ENCODE measurements around the gene MAGEB1.

The MAGEB1 gene, protein sequence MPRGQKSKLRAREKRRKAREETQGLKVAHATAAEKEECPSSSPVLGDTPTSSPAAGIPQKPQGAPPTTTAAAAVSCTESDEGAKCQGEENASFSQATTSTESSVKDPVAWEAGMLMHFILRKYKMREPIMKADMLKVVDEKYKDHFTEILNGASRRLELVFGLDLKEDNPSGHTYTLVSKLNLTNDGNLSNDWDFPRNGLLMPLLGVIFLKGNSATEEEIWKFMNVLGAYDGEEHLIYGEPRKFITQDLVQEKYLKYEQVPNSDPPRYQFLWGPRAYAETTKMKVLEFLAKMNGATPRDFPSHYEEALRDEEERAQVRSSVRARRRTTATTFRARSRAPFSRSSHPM

DNA sequence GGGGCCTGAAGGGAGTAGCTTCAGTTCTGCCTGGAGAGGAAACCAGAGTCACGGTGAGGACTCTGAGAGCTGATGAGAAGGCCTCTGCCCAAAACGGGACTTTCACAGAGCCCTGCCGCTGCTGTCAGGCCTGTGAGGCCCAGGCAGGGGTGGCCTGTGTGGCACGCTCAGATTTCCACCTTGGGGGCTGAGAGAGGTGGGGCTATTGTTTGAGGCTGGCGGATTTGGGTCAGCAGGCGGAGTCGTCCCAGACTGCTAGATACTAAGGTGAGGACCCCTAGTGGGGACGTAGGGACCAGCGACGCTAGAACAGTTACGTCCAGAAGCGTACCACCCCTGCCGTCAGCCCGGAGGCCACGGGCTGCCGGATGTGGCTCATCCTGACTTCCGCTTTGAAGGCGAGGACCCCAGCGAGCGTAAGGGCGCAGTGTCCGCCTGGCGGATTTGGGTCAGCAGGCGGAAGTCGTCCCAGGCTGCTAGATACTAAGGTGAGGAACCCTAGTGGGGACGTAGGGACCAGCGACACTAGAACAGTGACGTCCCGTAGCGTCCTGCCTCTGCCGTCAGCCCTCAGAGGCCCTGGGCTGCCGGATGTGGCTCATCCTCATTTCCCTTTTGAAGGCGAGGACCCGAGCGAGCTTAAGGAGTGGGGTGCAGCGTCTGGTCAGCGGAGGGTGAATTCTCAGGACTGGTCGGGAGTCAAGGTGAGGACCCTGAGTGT lies at the start of gene MAGEB1:
Gene MAGEB1 (plus strand): TSS at position 378 of the 721 bp plus-strand sequence. CDS start 3,348 bp downstream, outside the sequence.
- DNase-seq, result no peak

DNA sequence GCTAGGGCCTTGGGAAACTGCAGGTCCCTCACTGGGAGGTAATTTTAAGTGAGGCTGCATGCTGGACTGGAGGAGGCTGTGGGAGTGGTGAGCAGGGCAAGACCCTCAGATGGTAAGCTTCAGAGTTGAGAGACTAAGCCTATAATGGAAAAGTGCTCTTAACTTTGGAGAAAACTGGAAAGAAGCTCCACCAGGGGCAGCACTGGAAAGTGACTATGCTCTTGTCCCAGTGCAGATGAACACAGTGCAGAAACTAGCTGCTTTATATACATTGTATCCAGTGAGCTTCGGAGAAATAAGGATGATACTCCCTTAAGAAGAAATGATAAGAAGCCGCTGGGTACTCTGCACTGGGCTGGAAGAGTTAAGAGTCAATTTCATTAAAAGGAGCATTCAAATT lies 34.8 kb upstream of the MAGEB1 start:
- no peak for DNase-seq

DNA sequence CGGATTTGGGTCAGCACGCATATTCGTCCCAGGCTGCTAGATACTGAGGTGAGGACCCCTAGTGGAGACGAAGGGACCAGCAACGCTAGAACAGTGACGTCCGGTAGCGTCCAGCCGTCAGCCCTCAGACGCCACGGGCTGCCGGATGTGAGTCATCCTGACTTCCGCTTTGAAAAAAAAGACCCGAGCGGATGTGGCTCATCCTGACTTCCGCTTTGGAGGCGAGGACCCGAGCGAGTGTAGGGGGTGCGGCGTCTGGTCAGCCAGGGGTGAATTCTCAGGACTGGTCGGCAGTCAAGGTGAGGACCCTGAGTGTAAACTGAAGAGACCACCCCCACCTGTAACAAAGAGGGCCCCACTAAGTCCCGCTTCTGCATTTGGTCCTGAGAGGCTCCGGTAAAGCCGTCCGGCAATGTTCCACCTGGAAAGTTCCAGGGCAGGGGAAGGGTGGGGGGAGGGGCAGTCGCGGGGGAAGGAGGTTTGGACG lies 31.5 kb upstream of the MAGEB1 start, which contains the start of gene MAGEB2:
Gene MAGEB2 (plus strand): TSS at position 207 of the 487 bp plus-strand sequence. CDS start 3,018 bp downstream, outside the sequence.
- DNase-seq, result no peak

DNA sequence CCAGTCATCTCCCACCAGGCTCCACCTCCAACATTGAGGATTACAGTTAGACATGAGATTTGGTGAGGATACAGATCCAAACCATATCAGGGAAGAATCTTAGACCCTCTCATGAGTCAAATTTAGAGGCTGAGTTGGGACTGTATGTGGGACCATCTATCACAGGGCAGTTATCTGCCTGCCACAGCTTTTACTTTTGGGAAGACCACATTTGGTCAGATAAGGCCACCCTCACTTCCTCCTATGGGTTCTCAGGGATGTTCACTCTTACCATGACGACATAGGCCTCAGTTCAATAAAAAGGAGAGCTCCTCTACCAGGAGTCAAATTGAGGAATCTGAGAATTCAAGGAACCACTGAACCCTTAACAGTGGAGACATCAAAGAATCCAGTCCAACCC lies 29.5 kb upstream of the MAGEB1 start:
- DNase-seq, result no peak

DNA sequence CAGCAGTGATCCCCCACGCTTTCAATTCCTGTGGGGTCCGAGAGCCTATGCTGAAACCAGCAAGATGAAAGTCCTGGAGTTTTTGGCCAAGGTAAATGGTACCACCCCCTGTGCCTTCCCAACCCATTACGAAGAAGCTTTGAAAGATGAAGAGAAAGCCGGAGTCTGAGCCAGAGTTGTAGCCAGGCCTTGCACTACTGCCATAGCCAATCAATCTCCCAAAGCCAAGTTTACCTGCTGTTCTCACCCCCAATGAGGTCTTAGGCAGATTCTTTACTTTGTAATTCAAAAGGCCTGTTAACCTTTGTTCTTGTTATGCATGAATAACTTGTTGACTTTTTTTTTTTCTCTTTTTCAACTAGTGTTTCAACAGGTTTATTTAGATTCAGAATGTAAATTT lies 27.6 kb upstream of the MAGEB1 start:
- no peak for DNase-seq

DNA sequence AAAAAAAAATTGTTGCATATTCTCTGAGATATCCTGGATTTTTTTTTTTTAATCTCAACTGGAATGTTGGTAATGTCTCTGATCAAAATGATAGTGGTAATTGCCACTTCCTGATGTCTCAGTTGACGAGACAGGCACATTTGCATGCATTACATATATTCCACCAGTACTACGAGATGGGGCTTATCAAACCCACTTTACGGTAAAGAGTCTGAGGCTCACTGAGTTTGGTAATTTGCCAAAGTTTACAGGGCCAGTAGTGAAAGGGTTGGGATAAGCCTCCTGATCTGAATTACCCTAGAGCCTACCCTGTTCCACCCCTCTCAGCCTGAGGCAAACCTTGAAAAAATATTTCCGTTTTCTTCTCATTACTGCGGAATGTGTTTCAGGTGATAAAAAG lies 26.3 kb upstream of the MAGEB1 start:
- DNase-seq, result no peak

DNA sequence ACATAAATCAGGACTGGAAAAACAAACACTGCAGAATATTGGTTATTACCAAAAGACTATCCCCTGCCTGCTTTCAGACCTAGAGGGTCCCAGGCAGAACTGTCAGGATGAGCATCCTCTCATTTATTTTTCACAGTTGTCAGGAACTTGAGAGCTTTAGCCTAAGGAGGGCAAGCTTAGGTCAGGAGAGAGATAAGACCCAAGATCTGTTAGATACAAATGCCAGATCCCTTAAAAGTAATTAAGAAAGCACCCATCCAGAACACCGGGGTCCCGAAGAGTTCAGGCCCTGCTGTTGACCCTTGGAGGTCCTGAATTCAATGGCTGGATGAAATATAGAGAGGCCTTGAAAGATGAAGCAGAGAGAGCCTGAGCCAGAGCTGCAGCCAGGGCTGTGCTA lies 22.4 kb upstream of the MAGEB1 start:
- no peak for DNase-seq

DNA sequence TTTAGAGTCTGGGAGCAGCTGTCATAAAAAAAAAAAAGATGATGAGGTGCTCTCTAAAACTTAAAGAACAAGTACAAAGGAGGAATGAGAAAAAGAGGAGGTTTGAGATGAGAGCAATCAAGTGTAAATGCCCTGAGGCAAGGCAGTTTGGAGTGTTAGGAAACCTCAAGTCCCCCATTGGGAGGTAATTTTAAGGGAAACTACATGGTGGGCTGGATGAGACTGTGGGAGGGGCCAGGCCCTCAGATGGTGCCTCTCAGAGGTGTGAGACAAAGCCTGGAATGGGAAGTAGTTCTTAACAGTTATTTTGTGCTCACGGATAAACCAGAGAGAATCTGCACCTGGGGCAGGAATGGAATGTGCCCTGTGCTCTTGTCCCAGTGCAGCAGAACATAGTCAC lies 18.4 kb upstream of the MAGEB1 start:
- no peak for DNase-seq

DNA sequence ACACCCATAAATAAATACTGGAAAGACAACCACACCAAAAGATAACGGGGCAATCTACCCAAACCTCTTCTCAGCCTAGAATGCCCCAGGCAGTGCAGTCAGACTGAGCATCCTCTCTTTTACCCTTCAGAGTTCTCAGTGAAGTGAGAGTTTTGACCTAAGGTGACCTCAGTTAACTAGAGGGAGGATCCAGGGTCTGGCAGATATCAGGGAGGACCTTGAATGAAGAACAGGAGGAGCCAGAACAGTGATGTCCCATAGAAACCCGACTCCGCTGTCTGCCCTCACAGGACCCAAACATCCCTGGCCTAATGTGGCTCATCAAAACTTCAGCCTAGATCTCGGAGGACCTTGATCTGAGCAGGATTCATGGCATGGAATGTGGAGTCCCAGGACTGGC lies 16.6 kb upstream of the MAGEB1 start, which contains the start of gene MAGEB3:
Gene MAGEB3 (plus strand): TSS at position 263 of the 400 bp plus-strand sequence. CDS start 5,268 bp downstream, outside the sequence.
- DNase-seq, result no peak

DNA sequence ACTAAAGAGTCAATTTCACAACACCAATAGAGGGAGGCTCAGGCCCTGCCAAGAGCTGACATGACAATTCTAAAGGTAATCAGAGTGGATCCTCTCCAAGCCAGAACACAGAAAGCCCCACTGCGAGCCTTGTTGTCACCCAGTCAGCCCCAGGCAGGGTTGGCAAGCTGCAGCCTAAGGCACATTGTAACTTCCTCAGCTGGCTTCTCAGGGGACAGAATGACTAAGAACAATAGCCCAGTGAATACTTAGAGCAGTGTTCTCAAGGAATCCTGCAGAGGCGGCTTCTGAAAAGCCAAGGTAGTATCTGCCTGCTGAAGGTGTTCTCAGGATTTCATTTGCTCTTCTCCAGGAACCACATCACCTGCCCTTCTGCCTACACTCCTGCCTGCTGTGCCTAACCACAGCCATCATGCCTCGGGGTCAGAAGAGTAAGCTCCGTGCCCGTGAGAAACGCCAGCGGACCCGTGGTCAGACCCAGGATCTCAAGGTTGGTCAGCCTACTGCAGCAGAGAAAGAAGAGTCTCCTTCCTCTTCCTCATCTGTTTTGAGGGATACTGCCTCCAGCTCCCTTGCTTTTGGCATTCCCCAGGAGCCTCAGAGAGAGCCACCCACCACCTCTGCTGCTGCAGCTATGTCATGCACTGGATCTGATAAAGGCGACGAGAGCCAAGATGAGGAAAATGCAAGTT lies 5.1 kb upstream of the MAGEB1 start, which contains the start of gene MAGEB4:
Gene MAGEB4 (plus strand): TSS at position 277 of the 692 bp plus-strand sequence. CDS start 136 bp downstream, at position 413.
- DNase-seq, result no peak

DNA sequence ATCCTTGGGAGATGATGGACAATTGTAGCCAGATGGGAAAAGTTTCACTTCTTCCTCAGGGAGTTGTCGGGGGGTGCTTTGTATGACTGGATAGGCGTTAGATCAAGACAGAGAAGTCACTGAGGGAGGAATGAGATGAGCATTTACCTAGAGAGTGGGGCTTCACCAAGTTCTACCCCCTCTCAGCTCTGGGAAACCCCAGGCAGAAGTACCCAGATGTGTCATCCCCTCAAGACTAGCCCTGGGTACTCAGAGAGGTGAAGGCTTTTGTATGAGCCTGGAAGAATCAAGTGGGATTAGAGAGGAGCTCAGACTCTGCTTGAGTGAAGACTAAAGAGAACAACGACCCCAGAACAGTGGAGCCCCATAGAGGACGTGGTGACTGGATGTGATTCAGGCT lies 1.9 kb downstream of the MAGEB1 start:
- no peak for DNase-seq

DNA sequence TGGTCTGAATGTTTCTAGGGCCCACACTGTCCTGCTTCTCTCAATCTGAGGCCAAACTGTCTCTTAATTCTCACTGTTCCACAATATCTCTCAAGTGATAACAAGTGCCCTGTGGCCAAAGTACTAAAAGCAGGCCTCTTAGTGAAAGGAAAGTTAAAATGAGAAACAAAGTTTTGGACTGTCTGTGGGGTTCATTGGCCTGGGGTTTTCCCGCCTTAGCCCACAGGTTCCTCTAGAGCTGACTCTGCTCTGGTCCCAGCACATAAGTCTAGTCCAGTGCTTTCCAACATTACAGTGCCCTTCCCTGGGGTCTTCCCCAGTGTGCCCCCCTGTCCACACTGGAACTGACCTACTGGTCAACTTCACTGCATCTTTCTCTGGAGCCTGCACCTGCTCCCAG lies 6.3 kb downstream of the MAGEB1 start:
- DNase-seq, result no peak

DNA sequence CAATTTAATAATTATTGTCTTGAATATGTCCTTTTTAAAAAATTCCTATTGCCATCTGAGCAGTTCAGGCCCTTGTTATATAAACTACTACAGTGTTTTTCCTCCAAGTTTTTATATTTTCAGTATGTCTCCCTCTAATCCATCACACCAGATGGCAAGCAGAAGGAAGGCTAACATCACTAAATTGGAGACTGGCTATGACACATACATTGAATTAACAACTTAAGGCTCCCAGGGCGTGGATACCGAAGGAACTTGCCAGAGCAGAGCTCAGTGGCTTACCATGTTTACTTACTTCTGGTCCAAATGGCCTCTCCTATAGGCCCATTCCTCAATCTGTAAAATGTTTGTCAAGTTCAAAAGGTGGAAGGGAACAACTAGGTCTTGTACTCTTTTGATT lies 13.0 kb downstream of the MAGEB1 start:
- no peak for DNase-seq

DNA sequence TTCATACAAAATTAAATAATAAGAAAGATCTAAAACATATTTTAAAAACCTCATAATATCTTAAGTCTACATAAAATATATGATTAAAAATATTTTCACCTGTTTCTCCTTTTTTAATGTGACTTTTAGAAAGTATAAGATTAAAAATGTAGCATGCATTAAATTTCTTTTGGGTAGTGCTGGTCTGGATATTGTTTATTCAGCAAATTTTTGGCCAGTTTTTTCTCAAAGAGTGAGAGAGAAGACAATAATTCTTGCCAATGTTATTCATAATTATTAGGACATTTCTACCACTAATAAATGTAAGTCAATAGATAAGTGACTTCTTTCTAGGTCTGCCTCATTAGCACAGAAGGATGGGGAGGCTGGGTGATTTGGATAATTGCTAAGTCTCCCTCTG lies 14.1 kb downstream of the MAGEB1 start:
- DNase-seq, result no peak

DNA sequence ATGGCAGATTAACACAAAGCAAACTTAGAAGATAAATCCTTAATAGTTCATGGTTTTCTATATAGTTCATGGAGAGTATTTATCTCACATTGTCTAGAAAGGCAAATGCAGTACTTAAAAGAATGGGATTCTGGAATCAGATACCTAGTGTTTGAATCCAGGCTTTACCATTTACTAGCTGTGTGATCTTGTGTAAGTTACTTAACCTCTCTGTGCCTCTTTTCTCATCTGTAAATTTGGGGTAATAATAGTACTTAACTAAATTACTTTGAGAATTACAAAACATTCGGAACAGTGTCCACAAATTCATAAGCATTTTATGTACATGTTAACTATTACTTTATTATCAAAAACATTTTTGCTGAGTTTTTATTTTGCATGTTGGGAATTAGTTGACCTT lies 15.8 kb downstream of the MAGEB1 start:
- DNase-seq, result no peak

DNA sequence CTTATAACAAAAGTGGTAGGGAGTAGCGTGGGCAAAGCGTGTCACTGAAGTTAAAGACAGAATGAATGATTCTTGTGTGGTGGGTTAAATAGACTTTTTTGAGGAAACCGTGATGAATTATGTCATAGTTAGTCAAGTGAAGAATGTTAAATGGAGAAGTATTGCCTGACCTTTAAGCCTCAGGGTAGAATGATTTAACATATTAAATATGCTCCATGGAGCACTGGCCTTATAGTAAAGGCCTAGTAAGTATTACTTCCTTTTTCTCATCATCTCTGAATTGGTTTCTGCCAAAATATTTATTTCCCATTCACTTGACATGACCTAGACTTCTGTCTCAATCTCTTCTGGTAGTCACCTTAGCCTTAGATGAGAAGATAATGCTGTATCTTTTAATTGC lies 23.7 kb downstream of the MAGEB1 start:
- DNase-seq, result no peak

DNA sequence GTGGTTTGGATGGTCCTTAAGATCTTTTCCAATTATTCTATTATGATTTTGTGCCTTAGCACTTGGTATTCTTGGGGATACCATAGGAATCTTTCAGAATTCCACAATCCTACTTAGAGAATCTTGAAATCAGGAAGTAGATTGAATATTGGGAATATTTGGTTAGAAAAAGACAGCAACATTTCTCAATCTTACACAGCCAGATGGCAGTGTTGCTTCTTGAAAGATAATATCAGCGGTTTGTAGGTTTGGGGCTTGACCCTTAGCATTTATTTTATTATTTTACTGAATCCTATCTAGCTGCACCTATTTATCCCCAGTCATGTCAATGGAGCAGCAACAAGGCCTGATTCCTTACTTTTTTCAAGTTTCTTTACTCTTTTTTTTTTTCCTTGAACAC lies 28.6 kb downstream of the MAGEB1 start:
- DNase-seq, result no peak

DNA sequence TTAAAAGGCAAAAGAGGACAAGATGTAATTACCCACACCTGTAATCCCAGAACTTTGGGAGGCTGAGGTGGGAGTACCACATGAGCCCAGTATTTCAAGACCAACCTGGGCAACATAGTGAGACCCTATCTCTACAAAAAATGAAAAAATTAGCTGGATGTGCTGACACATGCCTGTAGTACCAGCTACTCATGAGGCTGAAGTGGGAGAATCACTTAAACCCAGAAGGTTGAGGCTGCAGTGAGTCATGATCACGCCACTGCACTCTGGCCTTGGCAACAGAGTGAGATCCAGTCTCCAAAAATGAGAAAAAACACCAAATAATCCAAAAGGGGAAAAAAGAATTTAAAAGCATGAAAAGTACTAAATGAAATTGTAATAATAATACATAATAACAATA lies 31.4 kb downstream of the MAGEB1 start:
- no peak for DNase-seq

DNA sequence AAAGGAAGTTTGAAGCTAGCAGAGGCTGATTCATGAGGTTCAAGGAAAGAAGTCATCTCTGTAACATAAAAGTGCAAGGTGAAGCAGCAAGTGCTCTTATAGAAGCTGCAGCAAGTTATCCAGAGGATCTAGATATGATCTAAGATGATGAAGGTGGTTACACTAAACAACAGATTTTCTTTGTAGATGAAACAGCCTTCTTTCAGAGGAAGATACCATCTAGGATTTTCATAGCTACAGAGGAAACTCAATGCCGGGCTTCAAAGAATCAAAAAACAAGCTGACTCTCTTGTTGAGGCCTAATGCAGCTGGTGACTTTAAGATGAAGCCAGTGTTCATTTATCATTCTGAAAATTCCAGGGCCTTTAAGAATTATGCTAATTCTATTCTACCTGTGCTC lies 33.5 kb downstream of the MAGEB1 start:
- DNase-seq, result no peak

DNA sequence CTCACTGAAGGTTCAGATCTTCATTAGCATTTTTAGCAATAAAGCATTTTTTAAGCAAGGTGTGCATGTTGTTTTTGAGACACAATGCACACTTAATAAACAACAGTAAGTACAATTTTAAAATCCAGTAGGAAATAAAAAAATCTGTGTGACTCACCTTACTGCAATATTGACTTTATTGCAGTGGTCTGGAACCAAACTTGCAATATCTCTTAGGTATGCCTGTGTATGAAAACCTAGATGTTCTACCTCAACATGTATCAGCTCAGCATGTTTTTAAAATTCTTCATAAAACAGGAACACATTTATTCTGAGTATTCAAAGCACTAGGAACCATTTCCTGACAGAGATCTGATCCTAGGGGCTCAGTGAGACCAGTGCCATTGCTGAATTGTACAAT lies 35.6 kb downstream of the MAGEB1 start:
- DNase-seq, result no peak

DNA sequence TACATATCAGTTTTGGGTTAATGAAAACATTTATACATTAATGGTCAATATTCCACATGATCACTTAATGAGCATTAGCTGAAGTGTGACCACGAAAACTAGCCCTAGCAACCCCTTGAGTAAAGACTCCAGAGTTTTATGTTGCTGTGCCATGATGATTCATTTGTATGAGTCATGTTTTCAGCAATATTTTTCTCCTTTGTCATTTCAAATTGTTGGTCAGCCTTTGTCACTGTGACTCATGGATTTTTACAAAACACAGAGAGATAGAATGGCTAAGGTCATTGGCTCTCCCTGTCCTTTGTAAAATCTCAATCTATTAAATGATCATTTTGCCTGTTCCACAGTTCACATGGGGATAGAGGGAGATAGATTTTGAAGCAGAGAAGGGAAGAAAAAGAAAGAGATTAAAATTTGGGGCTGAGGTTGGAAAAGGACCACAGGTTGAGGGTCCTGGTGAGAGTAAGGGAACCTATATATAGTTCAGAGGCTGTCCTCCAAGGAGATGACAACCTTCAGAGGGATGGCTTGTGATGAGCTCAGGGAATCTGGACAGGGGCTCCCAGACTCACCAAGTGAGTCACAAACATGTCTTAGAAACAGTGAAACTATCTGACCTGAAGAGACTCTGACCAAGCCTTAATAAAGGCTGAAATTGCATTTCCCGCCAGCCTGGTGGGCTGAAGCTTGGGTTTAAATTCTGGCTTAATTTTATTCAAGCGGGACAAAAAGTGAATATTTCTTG lies 36.7 kb downstream of the MAGEB1 start:
- no peak for DNase-seq

Measured in amygdala (tissue), 56 donors.